HCT116 (cell line): Measurements from ENCODE around the gene UBA5. TPM values are rescaled to one million over a fixed set of nuclear protein-coding genes. Genes with fewer than 3 reads are reported as not detected.

ENCODE experiments used
- ATAC-seq: fragments of 200-7000 bp; cut with Tn5 transposase; 2 replicates; pipeline ENCODE4 v1.9.1; 2020; ENCODE audit warnings: mild to moderate bottlenecking, moderate library complexity
- BruUV-seq: library from RNA; stranded (reverse); fragments of 400-500 nt; replicated peaks from 2 replicates; lab custom pipeline; 2021; lab: Mats Ljungman, UMichigan
- CTCF ChIA-PET: fragments of 300-600 bp; sonication (Branson Sonifier 250); formaldehyde crosslinking; loops from one replicate; lab custom pipeline; 2021; ENCODE audit warnings: antibody characterized with exemption; lab: Charles Lee
- POLR2A ChIA-PET: fragments of 300-600, 350-600 bp; sonication (Branson Sonifier 250); formaldehyde crosslinking; loops from one replicate; lab custom pipeline; 2021; ENCODE audit warnings: antibody characterized with exemption; lab: Charles Lee
- RAD21 ChIA-PET, 2 experiments: fragments of 300-600 bp; sonication (Branson Sonifier 250); formaldehyde crosslinking; loops; one replicate each; lab custom pipeline; 2023; ENCODE audit warnings: low total read pairs in 2 of 2; ENCODE audit not compliant: uncharacterized antibody in 2 of 2, unreplicated experiment in 2 of 2, low non-redundant PET in 1 of 2; lab: Charles Lee
- DNase-seq: peaks from one replicate; pipeline ENCODE4 v3.0.0-alpha.2; 2010; ENCODE audit warnings: low read depth, low spot score
- H2AFZ ChIP-seq: fragments of 200-600 bp; shearing (Covaris generic), sonication (generic); 2 replicates; pipeline ENCODE4 v1.6.1; 2017; ENCODE audit warnings: low read depth, mixed run types, mixed read lengths, antibody characterized with exemption, low read length; ENCODE audit not compliant: poor library complexity, severe bottlenecking
- H3K27ac ChIP-seq: 2 replicates; pipeline ENCODE4 v1.5.1; 2012; ENCODE audit warnings: low read depth, low read length
- H3K27me3 ChIP-seq: fragments of 200-600 bp; sonication (generic); 2 replicates; pipeline ENCODE4 v1.6.1; 2016; ENCODE audit warnings: mixed run types, low read length, mixed read lengths; ENCODE audit not compliant: insufficient read depth
- H3K36me3 ChIP-seq, 2 experiments: fragments of 200-500 bp in 1 of 2; fragments of 200-600 bp in 1 of 2; sonication (Bioruptor generic) in 1 of 2; sonication (generic) in 1 of 2; 2 replicates each; pipeline versions ENCODE4 v1.5.1 to v1.6.1; 2014 to 2016; ENCODE audit warnings: low read length in 2 of 2, inconsistent platforms in 1 of 2, mixed read lengths in 1 of 2, mixed run types in 1 of 2; ENCODE audit not compliant: insufficient read depth in 2 of 2, control insufficient read depth in 1 of 2
- H3K4me1 ChIP-seq, 2 experiments: fragments of 200-600 bp in 1 of 2; sonication (generic) in 1 of 2; 2 replicates each; pipeline versions ENCODE4 v1.5.1 to v1.6.1; 2012 to 2017; ENCODE audit warnings: low read length in 2 of 2, inconsistent platforms in 1 of 2, mild to moderate bottlenecking in 1 of 2, mixed read lengths in 1 of 2, mixed run types in 1 of 2, moderate library complexity in 1 of 2; ENCODE audit not compliant: insufficient read depth in 2 of 2, control insufficient read depth in 1 of 2
- H3K4me2 ChIP-seq: fragments of 200-600 bp; sonication (generic); 2 replicates; pipeline ENCODE4 v1.6.1; 2017; ENCODE audit warnings: mixed run types, low read length, mixed read lengths
- H3K4me3 ChIP-seq, 2 experiments: fragments of 200-600 bp in 1 of 2; sonication (generic) in 1 of 2; replicated peaks in 1 of 2; 2 replicates each; pipeline ENCODE4 v1.5.1; 2011 to 2016; ENCODE audit warnings: low read length in 2 of 2, control low read depth in 1 of 2, low read depth in 1 of 2, mild to moderate bottlenecking in 1 of 2, mixed read lengths in 1 of 2, mixed run types in 1 of 2
- H3K79me2 ChIP-seq: fragments of 200-600 bp; sonication (generic); 2 replicates; pipeline ENCODE4 v1.6.1; 2017; ENCODE audit warnings: mild to moderate bottlenecking, mixed run types, low read length, moderate library complexity, mixed read lengths; ENCODE audit not compliant: insufficient read depth
- H3K9ac ChIP-seq: fragments of 200-600 bp; sonication (generic); 2 replicates; pipeline ENCODE4 v1.6.1; 2016; ENCODE audit warnings: low read length, mixed read lengths
- H3K9me2 ChIP-seq: fragments of 200-600 bp; sonication (generic), shearing (Covaris generic); 2 replicates; pipeline ENCODE4 v1.6.1; 2017; ENCODE audit warnings: mixed run types, mild to moderate bottlenecking, moderate library complexity; ENCODE audit not compliant: insufficient read depth
- H3K9me3 ChIP-seq, 2 experiments: fragments of 200-500 bp in 1 of 2; fragments of 200-600 bp in 1 of 2; sonication (Bioruptor generic) in 1 of 2; sonication (generic) in 1 of 2; 2 replicates each; pipeline ENCODE4 v1.6.1; 2014 to 2017; ENCODE audit warnings: low read length in 2 of 2, mixed read lengths in 2 of 2, inconsistent platforms in 1 of 2, low read depth in 1 of 2, mild to moderate bottlenecking in 1 of 2, mixed run types in 1 of 2, moderate library complexity in 1 of 2; ENCODE audit not compliant: control insufficient read depth in 1 of 2, insufficient read depth in 1 of 2
- H4K20me1 ChIP-seq: fragments of 200-600 bp; sonication (generic), shearing (Covaris generic); 2 replicates; pipeline ENCODE4 v1.6.1; 2017; ENCODE audit warnings: mixed run types, mild to moderate bottlenecking, moderate library complexity; ENCODE audit not compliant: insufficient read depth
- CBX3 ChIP-seq: IDR thresholded peaks from 2 replicates; pipeline ENCODE4 v1.6.1; 2012; ENCODE audit warnings: low read depth
- CEBPB ChIP-seq: IDR thresholded peaks from 2 replicates; pipeline ENCODE4 v1.6.1; 2012; ENCODE audit warnings: low read depth
- CTCF ChIP-seq, 3 experiments: fragments of 200-600 bp in 1 of 3; sonication (generic) in 1 of 3; IDR thresholded peaks in 2 of 3; conservative IDR thresholded peaks in 1 of 3; 2 replicates each; pipeline ENCODE4 v1.5.1; 2012 to 2017; ENCODE audit warnings: low read depth in 2 of 3, low read length in 2 of 3, antibody characterized with exemption in 1 of 3, borderline replicate concordance in 1 of 3, control low read depth in 1 of 3, mild to moderate bottlenecking in 1 of 3, mixed read lengths in 1 of 3, mixed run types in 1 of 3, moderate library complexity in 1 of 3; ENCODE audit not compliant: insufficient read depth in 1 of 3
- EGR1 ChIP-seq: IDR thresholded peaks from 2 replicates; pipeline ENCODE4 v1.6.1; 2012; ENCODE audit warnings: low read depth
- ELF1 ChIP-seq: IDR thresholded peaks from 2 replicates; pipeline ENCODE4 v1.6.1; 2012; ENCODE audit warnings: low read depth, borderline replicate concordance
- EZH2 ChIP-seq: fragments of 200-600 bp; sonication (generic); IDR thresholded peaks from 2 replicates; pipeline ENCODE4 v1.6.1; 2017; ENCODE audit warnings: antibody characterized with exemption, mixed run types
- EZH2phosphoT487 ChIP-seq: fragments of 200-600 bp; IDR thresholded peaks from 2 replicates; pipeline ENCODE4 v1.6.1; 2018; ENCODE audit warnings: antibody characterized with exemption, borderline replicate concordance
- FOSL1 ChIP-seq: IDR thresholded peaks from 2 replicates; pipeline ENCODE4 v1.6.1; 2012; ENCODE audit warnings: low read depth
- JUND ChIP-seq: IDR thresholded peaks from 2 replicates; pipeline ENCODE4 v1.6.1; 2012
- MAX ChIP-seq: IDR thresholded peaks from 2 replicates; pipeline ENCODE4 v1.6.1; 2012
- POLR2A ChIP-seq: IDR thresholded peaks from 2 replicates; pipeline ENCODE4 v1.7.0; 2011; ENCODE audit warnings: borderline replicate concordance; ENCODE audit not compliant: insufficient read depth, insufficient read length; ENCODE audit errors: extremely low read depth
- RAD21 ChIP-seq: IDR thresholded peaks from 2 replicates; pipeline ENCODE4 v1.6.1; 2012; ENCODE audit warnings: low read depth, mild to moderate bottlenecking
- SIN3A ChIP-seq: IDR thresholded peaks from 2 replicates; pipeline ENCODE4 v1.6.1; 2012; ENCODE audit warnings: low read depth
- SP1 ChIP-seq: IDR thresholded peaks from 2 replicates; pipeline ENCODE4 v1.6.1; 2012; ENCODE audit warnings: low read depth
- SRF ChIP-seq: IDR thresholded peaks from 2 replicates; pipeline ENCODE4 v1.6.1; 2012; ENCODE audit warnings: low read depth
- TCF7L2 ChIP-seq: IDR thresholded peaks from 2 replicates; pipeline ENCODE4 v1.7.0; 2011; ENCODE audit warnings: borderline replicate concordance, inconsistent platforms; ENCODE audit not compliant: insufficient read depth, insufficient read length; ENCODE audit errors: extremely low read depth
- YY1 ChIP-seq: IDR thresholded peaks from 2 replicates; pipeline ENCODE4 v1.6.1; 2011; ENCODE audit warnings: low read length, low read depth, moderate library complexity, mild to moderate bottlenecking; ENCODE audit not compliant: insufficient replicate concordance; ENCODE audit errors: extremely low read depth
- ZBTB33 ChIP-seq: IDR thresholded peaks from 2 replicates; pipeline ENCODE4 v1.6.1; 2011; ENCODE audit warnings: mild to moderate bottlenecking, low read length, moderate library complexity; ENCODE audit not compliant: insufficient replicate concordance; ENCODE audit errors: extremely low read depth
- ZFX ChIP-seq: fragments of 450-650 bp; IDR thresholded peaks from 2 replicates; pipeline ENCODE4 v1.6.1; 2017
- ZNF274 ChIP-seq: fragments of 200-500 bp; sonication (Bioruptor generic); IDR thresholded peaks from 2 replicates; pipeline ENCODE4 v1.6.1; 2014; ENCODE audit warnings: mild to moderate bottlenecking, low read depth, low read length, inconsistent platforms
- intact Hi-C: fragments of 100-400 bp; cut with micrococcal nuclease; formaldehyde crosslinking; loops from 2 replicates; pipeline ENCODE4 v1.10.0; 2022
- total RNA-seq: library from RNA; stranded (reverse); gene quantifications from one replicate; pipeline ENCODE4 v1.2.1, GENCODE V29; 2021; ENCODE audit not compliant: unreplicated experiment
- TF ChIP-seq, protein P1 (sequence below): IDR thresholded peaks from 2 replicates; pipeline ENCODE4 v1.6.1; 2012; ENCODE audit warnings: low read depth
- TF ChIP-seq, protein P2 (sequence below): IDR thresholded peaks from 2 replicates; pipeline ENCODE4 v1.6.1; 2012

Gene UBA5
- total RNA-seq, 1 experiment from 2014 or later, result 43.7 TPM

DNA sequence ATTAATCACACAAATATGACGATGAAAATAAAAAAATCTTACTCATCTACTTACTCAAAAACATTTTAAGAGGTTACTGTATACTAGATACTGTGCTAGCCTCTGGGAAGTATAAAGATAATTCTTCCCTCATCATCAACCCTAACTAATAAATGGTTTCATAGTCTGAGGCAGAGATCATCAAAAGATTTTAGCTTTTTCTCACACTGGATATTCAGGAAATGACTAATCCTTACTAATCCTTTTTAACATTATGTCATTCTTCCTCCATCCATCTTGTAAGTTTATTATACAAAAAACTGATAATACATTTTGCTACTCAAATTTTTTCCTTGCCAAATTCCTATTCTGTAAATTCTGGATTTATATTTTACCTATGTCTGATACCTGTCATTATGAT lies 30.2 kb upstream of the UBA5 start:
- peaks cover 0 to 15% of the 10 kb centered on the region in 2 experiments; a peak in 2 of 4 replicates for H3K4me1 ChIP-seq
- no peak overlapping the region for H2AFZ ChIP-seq
- no peaks in the 10 kb centered on the region for H3K79me2 ChIP-seq
- 0 out of 2 replicates have a peak overlapping the region, but pooled peaks have one; percentile 7 for H3K4me2 ChIP-seq
- H3K27me3 ChIP-seq, result no peaks in the 10 kb centered on the region
- CTCF ChIA-PET, result interaction anchor here (1.5 kb wide), 1 partner anchor 13 kb away, joined by 4 read pairs; no protein-coding TSS in a partner anchor
- RAD21 ChIA-PET, result no interaction called here
- ATAC-seq (no peak), DNase-seq (no peak)
- POLR2A ChIA-PET, result no interaction called here
- no peaks in the 10 kb centered on the region for H4K20me1 ChIP-seq
- H3K36me3 ChIP-seq, result no peaks in the 10 kb centered on the region
- H3K27ac ChIP-seq, result no peak overlapping the region
- H3K4me3 ChIP-seq, result no peak overlapping the region
- no peak overlapping the region for H3K9ac ChIP-seq
- TF ChIP-seq, protein P1, sequence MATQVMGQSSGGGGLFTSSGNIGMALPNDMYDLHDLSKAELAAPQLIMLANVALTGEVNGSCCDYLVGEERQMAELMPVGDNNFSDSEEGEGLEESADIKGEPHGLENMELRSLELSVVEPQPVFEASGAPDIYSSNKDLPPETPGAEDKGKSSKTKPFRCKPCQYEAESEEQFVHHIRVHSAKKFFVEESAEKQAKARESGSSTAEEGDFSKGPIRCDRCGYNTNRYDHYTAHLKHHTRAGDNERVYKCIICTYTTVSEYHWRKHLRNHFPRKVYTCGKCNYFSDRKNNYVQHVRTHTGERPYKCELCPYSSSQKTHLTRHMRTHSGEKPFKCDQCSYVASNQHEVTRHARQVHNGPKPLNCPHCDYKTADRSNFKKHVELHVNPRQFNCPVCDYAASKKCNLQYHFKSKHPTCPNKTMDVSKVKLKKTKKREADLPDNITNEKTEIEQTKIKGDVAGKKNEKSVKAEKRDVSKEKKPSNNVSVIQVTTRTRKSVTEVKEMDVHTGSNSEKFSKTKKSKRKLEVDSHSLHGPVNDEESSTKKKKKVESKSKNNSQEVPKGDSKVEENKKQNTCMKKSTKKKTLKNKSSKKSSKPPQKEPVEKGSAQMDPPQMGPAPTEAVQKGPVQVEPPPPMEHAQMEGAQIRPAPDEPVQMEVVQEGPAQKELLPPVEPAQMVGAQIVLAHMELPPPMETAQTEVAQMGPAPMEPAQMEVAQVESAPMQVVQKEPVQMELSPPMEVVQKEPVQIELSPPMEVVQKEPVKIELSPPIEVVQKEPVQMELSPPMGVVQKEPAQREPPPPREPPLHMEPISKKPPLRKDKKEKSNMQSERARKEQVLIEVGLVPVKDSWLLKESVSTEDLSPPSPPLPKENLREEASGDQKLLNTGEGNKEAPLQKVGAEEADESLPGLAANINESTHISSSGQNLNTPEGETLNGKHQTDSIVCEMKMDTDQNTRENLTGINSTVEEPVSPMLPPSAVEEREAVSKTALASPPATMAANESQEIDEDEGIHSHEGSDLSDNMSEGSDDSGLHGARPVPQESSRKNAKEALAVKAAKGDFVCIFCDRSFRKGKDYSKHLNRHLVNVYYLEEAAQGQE, result no peak
- TF ChIP-seq MAX (no peak), ZNF274 (no peak), YY1 (no peak), FOSL1 (peak; percentile 74), CBX3 (no peak), SP1 (peak; percentile 45; the same call in 1 of the 2 replicates), ZFX (no peak), POLR2A (no peak), EZH2phosphoT487 (no peak), CEBPB (peak; percentile 23; the same call in 1 of the 2 replicates), JUND (peak; percentile 57), SRF (no peak), EGR1 (no peak), EZH2 (no peak), ELF1 (no peak), SIN3A (no peak), CTCF (IDR thresholded peaks at IDR 0.05 in 2 of 3, conservative IDR thresholded peaks at IDR 0.05 in 1 of 3; ENCODE audit: borderline replicate concordance in 1 of 3, insufficient read depth in 1 of 3, low read depth in 2 of 3, low read length in 2 of 3) (no peak), RAD21 (no peak), TCF7L2 (no peak), ZBTB33 (no peak)
- TF ChIP-seq, protein P2, sequence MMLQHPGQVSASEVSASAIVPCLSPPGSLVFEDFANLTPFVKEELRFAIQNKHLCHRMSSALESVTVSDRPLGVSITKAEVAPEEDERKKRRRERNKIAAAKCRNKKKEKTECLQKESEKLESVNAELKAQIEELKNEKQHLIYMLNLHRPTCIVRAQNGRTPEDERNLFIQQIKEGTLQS, result no peak
- H3K9me2 ChIP-seq, result no peaks in the 10 kb centered on the region
- intact Hi-C loops, result no loop called here
- BruUV-seq, result no TSS peak
- no peaks in the 10 kb centered on the region for H3K9me3 ChIP-seq
